Cerebellar nuclear complex (tissue), 1 donor: ENCODE results near the gene MAGEA8.
"Not testable (repeated sequence)": the region's sequence is repeated elsewhere in the genome, so short reads cannot be mapped to it uniquely, and the experiment has no call there.

ENCODE experiments used
- DNase-seq, 2 experiments: peaks; one replicate each; lab custom pipeline; 2025; lab: John Stamatoyannopoulos, UW

MAGEA8 gene

DNA sequence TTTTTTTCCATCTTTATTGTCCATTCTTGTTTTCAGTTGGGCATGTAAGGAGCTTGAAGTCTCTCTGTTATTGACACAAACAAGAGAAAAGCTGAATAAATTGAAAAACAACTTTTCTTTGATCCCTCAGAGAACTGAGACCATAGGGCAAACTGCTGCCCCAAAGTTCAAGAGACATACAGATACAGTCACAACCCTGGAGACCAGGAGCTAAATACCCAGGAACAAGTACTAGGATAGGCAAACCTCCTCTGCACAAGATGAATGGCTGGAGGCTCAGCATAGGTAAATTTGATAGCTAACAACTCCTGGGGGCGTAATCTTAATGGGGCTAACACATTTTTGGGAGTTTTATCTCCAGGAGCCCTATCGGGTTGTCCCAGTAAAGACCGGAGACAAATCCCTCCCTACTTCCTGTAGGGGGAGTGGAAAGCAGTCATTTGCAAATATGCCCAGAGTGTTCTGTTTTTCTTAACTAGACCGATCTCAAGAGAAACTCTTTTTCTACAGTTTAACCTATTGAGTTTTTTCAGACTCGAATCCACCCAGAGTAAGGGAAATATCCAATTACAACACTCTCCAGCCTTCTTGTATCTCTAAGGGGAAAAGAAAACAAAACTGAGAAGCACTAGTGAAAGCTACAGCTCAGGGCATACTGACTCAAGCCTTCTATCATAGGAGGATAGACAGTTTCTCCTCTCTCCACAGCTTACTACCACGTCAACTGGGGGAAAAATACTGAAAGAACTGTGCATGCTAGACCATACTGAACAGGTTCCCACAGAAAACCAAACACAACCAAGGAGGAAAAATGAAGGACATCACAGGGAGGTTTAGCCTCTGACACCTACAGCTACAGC is 23.1 kb downstream of the MAGEA8 start:
- no peak for DNase-seq

DNA sequence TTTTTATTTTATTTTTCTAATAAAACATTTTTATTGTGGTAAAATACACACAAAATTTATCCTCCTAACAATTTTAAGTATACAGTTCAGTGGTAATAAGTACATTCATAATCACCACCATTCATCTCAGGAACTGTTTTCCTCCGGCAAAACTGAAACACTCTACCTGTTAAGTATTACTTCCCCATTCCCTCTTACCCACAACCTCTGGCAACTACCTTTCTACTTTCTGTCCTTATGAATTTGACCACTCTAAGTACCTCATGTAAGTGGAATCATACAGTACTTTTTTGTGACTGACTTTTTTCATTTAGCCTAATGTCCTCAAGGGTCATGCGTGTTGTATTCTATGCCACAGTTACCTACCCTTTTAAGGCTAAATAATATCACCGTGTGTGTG is 27.3 kb downstream of the MAGEA8 start:
- DNase-seq: no peak

DNA sequence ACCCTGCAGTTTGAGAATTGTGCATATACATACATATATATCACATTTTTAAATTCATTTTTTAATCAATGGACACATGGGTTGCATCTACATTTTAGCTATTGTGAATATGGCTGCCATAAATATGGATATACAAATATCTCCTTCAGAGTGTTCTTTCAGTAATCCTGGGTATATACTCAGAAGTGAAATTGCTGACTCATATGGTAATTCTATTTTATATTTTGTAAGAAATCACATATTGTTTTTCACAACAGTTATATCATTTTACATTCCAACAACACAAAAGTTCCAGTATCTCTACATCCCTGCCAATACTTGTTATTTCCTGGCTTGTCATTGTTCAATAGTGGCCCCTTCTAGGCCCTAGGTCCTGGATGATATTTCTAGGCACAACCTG is 27.7 kb downstream of the MAGEA8 start:
- no peak for DNase-seq

DNA sequence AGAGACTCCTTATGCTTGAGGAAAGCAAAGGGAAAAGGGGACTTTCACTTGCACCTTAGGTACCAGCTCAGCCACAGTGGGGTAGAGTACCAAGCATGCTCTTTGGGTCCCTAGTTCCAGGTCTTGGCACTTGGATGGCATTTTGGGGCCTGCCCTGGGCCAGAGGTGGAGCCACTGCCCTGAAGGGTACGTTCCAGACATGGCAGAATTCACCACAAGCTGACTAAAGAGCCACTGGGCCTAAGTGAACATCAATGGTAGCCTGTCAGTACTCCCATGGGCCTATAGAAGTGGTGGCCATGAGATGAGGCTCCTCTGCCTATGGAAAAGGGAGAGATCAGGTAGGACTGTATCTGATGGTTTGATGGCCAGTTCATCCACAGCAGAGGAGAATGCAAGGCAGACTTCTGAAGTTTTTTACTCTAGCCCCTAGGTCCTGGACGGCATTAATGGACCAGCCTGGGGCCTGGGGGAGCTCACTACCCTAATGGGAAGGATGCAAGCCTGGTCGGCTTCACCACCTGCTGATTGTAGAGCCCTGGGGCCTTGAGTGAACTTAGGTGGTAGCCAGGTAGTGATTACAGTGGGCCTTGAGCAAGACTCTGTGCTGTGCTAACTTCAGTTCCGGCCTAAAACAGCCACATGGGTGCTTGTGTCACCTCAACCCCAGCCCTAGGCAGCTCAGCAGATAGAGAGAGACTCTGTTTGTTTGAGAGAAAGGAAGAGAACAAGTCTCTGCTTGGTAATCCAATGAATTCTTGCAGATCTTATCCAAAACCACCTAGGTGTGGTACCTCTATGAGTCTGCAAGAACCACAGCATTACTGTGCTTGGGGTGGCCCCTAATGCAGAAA is 28.6 kb downstream of the MAGEA8 start:
- no peak for DNase-seq

DNA sequence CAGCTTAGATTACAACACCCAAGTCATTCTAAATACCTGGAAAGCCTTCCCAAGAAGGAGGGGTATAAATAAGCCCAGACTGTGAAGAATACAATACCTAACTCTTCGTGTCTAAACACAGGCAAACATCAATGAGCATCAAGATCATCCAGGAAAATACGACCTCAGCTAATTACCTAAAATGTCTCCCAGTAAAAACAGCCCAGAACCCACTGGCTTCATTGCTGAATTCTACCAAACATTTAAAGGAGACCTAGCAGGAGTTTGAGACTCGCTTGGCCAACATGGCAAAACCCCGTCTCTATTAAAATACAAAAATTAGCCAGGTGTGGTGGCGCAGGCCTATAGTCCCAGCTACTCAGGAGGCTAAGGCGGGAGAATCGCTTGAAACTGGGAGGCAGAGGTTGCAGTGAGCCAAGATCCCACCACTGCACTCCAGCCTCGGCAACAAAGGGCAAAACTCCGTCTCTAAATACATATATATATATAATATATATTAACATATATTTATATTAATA is 29.3 kb downstream of the MAGEA8 start:
- no peak for DNase-seq

DNA sequence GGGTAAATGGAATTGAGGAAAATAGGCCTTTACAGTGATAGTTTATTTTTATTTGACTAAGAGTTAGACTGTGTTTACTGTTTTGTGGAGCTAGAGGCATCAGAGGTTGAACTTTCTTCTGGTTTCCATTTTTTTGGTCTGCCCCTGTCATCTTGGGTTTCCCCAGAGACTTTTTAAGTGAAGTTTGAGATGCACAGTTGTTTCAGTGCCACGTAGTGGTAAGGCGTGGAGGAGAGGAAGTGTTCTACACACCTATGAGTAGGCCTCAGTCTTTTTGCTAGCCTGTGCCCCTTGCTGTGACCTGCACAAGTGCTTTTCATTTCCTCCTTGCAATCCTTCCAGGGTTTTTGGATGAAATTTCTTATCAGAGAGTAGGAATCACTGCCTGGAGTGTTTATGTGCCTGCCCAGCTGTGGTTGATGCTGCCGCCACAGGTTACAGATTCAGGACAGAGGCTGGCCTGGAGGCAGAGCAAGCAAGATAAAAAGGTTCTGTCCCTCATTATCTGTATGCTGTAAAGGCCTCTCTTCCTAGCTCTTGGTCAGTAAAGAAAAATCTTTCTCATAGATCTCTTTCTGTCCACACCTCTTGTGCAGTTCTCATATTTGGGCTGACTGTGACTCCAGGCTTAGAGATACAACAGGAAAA is 35.9 kb downstream of the MAGEA8 start:
- no peak for DNase-seq

DNA sequence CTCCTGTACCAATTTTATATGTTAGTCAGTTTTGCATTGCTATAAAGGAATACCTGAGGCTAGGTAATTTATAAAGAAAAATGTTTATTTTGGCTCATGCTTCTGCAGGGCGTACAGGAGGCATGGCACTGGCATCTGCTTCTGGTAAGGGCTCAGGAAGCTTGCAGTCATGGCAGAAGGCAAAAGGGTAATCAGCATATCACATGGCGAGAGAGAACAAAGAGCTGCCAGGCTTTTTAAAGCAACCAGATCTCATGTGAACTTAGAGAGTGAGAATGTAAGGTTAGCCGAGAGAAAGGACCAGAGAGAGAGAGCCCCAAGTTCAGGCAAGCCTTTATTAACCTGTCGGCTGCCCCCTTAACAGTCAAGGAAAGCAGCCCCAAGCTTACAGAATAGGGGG is 42.9 kb downstream of the MAGEA8 start:
- DNase-seq: not testable (repeated sequence)

DNA sequence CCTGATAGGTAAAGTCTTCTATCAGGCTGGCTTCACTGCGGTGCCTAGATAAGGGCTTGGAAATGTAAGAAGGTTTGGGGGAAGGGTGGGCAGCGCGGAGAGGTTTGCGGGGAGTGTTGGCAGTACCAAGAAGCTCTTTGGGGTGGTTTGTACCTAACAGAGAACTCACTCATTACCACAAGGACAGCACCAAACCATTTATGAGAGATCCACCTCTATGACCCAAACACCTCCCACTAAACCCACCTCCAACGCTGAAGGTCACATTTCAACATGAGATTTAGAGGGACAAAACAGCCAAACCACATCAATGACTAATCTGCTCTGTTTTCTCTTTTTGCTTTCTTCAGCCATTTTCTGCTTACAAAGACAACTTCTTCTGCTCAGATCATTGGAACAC is 43.5 kb downstream of the MAGEA8 start:
- not testable (repeated sequence) for DNase-seq

DNA sequence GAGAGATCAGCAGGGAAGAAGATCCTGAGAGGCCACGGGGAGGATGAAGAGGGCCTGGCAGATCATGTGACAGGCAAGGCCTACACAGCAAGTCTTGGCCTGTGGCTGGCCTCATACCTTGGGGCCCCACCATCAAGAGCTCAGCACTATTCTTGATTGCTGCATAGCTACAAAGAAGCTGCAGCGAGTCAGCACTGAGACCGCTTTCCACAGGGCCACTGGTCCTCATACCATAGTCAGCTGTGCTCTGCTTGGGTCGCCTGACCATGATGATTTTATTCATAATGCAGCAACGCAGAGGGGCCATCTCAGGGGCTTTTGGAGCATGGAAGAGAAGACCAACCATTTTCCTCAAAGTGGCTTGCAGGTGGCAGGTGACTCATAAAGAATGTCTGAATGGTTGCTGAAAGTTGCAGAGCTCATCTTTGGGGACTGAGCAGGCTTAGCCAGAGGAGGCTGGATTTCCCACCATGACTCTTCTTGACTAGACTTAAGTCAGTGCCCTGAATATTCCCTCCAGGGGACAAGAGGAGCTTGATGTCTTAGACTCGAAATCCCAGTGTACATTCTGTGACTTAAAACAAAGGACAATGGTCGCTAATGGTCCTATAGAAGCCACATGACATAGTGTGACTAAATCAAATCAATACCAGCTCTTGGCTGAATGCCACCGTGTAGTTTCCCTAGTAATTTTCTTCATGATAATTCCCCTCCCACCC is 46.4 kb downstream of the MAGEA8 start:
- not testable (repeated sequence) for DNase-seq

DNA sequence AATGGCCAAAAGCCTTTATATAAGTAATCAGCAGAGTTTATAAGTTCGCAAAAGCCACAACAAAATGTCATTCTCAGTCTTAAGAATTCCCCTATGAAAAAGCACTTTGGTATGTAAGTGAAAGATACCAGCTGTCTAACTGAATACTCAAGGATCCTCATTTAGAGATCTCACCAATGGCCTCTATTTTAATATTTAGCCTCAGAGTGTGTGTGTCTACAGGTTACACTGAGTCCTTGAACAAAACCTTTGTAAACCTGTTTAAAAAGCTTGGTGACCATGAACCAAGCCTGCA is 46.9 kb downstream of the MAGEA8 start:
- not testable (repeated sequence) for DNase-seq

DNA sequence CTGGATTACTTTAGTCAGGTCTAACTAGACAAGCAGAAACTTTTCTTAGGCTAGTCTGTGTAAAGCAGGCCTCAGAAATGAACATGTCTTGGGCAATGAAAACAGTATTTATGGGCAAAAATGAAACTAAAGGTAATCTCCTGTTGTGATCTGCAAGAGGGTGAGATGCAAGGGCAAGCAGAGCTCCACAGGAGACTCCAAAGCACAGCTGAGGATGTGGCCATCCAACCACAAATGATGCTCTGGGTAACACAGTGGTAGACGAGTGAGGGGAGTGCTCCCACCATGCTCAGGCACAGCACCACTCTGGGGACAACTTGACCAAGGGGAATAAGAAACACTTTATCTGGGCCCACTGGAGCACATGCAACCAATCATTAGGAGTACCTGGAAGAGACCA is 47.7 kb downstream of the MAGEA8 start:
- DNase-seq: not testable (repeated sequence)

DNA sequence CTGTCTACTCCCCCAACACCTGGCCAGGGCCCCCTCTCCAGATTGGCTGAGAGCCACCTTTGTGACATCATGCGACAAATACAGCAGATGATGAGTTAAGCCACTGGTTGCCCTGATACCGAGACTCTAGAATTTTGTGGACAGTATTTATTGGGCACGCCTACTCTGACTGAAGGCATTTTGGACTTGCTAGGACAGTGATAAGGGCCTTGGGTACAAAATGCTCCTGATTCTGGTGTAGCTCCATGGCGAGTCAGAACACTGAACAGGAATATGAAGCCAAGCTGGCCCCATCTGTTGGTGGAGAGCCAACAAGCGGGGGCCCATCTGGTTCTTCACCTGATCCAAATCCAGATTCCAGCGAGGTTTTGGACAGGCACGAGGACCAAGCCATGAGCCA is 48.4 kb downstream of the MAGEA8 start, which contains the start of gene HSFX4:
Gene HSFX4, plus strand, starts transcription at position 174 of the 400 bp plus-strand sequence. Its CDS starts 72 bp downstream, at position 246.
- not testable (repeated sequence) for DNase-seq

DNA sequence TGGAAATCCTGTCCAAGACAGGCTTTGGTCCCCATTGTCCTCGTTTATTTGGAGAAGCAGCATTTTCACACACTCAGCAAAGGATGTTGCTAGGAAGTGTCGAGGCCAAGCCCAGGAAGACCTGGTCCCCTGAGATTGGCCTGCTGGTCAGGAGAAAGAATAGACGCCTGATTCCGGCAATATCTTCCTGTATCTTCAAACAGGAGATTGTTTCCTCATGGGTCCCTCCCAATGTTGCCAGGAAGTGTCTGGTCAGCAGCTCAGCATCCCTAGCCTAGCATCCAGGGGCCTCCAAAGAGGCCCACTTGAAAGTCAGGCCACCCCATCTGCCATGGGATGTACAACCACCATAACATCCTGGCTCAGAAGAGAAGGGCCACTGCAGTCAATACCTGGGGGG is 50.4 kb downstream of the MAGEA8 start:
- not testable (repeated sequence) for DNase-seq

DNA sequence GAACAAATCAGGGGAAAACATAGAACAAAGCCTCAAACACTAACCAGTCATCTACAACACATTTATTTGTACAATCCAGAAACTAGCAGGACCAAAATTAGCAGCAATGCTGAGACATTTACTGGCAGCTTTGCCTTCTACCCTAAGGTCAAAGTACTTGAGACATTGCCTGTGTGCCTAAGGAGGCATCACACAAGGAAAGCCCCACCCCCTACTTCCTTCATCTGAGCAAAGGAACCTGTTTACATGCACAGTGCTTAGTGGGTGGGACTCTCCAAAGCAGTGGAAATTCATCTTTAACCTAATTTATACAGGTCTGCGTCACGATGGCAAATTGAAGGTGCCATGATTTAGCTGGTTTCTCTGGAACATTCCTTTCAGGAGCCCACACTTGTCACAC is 51.2 kb downstream of the MAGEA8 start:
- DNase-seq: not testable (repeated sequence)

DNA sequence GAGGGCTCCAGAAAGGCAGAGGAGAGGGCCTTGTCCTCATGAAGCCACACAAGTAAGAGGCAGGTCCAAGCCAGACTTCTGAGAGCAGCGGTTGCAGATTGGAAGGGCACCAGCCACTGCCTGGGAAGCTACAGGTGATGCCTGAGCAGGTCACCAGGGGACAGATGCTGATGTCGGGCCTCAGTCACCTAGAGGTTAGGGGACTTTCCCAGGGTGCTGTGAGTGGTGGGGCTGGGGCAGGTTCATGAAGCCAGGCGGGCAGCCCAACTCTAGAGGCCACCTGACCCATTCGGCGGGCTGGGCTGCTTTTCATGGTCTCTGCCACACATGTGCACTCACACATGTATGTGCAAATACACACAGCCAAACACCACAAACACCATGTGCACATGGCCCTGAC is 52.0 kb downstream of the MAGEA8 start:
- not testable (repeated sequence) for DNase-seq

DNA sequence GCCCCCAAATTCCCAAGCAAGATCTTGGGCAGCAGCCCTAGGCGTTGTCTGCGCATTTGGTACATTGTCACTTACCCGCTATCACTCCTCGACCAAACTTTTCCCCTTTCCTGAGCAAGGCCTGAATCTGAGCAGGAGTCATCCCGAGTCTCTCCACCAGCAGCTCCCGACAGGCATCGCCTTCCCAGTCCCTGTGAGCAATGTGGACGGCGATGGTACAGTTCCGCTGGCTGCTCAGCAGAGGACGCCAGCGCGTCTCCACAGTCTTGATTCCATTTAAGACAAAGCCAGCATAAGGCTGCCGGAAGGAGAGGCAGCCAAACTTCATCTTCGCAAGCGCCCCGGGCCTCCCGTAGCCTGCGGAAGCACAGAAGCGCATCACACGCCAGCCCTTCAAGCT is 52.6 kb downstream of the MAGEA8 start:
- DNase-seq: not testable (repeated sequence)
